Gastroesophageal sphincter (tissue), 4 donors: ENCODE measurements around the gene MUC22. TPM values are rescaled to one million over a fixed set of nuclear protein-coding genes. Genes with fewer than 3 reads are reported as not detected.
"Not testable (repeated sequence)": the region's sequence is repeated elsewhere in the genome, so short reads cannot be mapped to it uniquely, and the experiment has no call there.

Experiments
- ATAC-seq: fragments of 150-250 bp; one replicate; pipeline ENCODE4 v1.9.1; 2016; ENCODE audit warnings: mild to moderate bottlenecking, moderate library complexity
- H3K27ac ChIP-seq, 4 donors: fragments of 200-600 bp; sonication (generic) in 3 of 4; 1 replicate in 3 of 4; 2 replicates in 1 of 4; pipeline ENCODE4 v1.5.1; 2016 to 2019
- H3K27me3 ChIP-seq: fragments of 200-600 bp; sonication (generic); one replicate; pipeline ENCODE4 v1.5.1; 2019
- H3K36me3 ChIP-seq, 2 donors: fragments of 200-600 bp; sonication (generic); one replicate each; pipeline ENCODE4 v1.5.1; 2019; ENCODE audit warnings: control low read depth in 1 of 2
- H3K4me1 ChIP-seq, 3 donors: fragments of 200-600 bp; sonication (generic); 1 replicate in 2 of 3; 2 replicates in 1 of 3; pipeline ENCODE4 v1.5.1; 2016 to 2019; ENCODE audit warnings: control low read depth in 2 of 3
- H3K4me3 ChIP-seq, 2 donors: fragments of 200-600 bp; sonication (generic); one replicate each; pipeline ENCODE4 v1.5.1; 2019; ENCODE audit warnings: mild to moderate bottlenecking in 1 of 2, moderate library complexity in 1 of 2
- H3K9me3 ChIP-seq, 3 donors: fragments of 200-600 bp; sonication (generic); one replicate each; pipeline ENCODE4 v1.5.1; 2017 to 2019; ENCODE audit warnings: control low read depth in 2 of 3
- EP300 ChIP-seq: sonication (generic); formaldehyde crosslinking; IDR thresholded peaks from one replicate; pipeline ENCODE4 v1.6.1; 2017; ENCODE audit warnings: antibody characterized with exemption, mild to moderate bottlenecking
- POLR2A ChIP-seq, 2 donors: fragments of 450-650 bp; IDR thresholded peaks; one replicate each; pipeline ENCODE4 v1.6.1; 2017; ENCODE audit warnings: antibody characterized with exemption in 2 of 2, mild to moderate bottlenecking in 2 of 2, moderate library complexity in 1 of 2
- POLR2AphosphoS5 ChIP-seq: sonication (generic); formaldehyde crosslinking; IDR thresholded peaks from one replicate; pipeline ENCODE4 v1.6.1; 2017; ENCODE audit warnings: antibody characterized with exemption
- WGBS, 2 donors: methylation state at CpG; one replicate each; pipeline ENCODE4 v1.1.5; 2018; ENCODE audit warnings: low coverage in 1 of 2; 5-methylcytosine and 5-hydroxymethylcytosine counted together
- total RNA-seq, 4 donors: library from RNA; depleted of rRNA; stranded (reverse); fragments of >200 nt; gene quantifications; one replicate each; pipeline ENCODE4 v1.1.0, GENCODE V29; 2016
- TF ChIP-seq, protein P1 (sequence below), 4 experiments: fragments of 200-600 bp in 2 of 4; fragments of 450-650 bp in 2 of 4; sonication (generic) in 1 of 4; IDR thresholded peaks; one replicate each; pipeline ENCODE4 v1.5.1; 2017 to 2019; ENCODE audit warnings: antibody characterized with exemption in 4 of 4, mild to moderate bottlenecking in 2 of 4, moderate library complexity in 2 of 4

Gene MUC22
- total RNA-seq, 4 donors from 2014 or later, result 0.16 to 0.62 TPM; not detected in 2

DNA sequence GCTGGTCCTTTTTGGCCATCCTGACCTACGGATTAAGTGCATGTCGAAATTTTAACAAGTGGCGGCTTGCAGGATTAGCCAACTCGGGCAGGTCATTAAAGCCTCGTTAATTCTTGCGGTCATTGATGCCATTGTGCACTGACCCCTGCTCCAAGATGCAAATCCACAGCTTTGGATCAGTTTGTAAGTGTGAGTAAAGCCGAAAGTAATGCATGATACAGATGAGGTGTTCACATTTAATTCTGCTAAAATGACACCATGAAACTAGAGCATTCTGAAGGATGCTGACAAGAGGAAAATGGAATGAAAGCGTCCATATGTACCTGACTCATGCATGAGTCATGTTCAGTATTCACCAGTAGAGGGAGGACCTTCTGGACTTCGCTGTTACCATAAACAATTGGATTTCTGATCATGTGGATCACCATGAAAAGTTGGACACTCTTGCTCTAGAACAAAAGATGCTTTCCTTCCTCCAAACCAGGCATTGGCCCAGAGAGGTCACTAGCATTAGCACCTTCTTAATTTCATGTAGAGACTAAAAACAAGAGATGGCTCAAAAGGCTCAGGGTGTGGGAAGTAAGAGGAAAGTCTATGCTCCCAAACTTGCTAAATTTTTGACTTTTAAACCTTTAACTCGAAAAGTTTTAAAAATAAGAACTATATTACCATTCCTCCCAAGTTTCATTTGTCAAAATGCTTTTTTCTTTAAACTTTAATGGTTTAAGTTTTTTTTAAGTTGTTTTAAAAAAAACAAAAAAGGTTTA lies 48.0 kb downstream of the MUC22 start:
- no peaks in the 10 kb centered on the region for H3K9me3 ChIP-seq
- no peak overlapping the region for H3K4me3 ChIP-seq
- TF ChIP-seq POLR2AphosphoS5, result peak; percentile 22
- no peak for TF ChIP-seq POLR2A (IDR thresholded peaks at IDR 0.05)
- TF ChIP-seq, protein P1, sequence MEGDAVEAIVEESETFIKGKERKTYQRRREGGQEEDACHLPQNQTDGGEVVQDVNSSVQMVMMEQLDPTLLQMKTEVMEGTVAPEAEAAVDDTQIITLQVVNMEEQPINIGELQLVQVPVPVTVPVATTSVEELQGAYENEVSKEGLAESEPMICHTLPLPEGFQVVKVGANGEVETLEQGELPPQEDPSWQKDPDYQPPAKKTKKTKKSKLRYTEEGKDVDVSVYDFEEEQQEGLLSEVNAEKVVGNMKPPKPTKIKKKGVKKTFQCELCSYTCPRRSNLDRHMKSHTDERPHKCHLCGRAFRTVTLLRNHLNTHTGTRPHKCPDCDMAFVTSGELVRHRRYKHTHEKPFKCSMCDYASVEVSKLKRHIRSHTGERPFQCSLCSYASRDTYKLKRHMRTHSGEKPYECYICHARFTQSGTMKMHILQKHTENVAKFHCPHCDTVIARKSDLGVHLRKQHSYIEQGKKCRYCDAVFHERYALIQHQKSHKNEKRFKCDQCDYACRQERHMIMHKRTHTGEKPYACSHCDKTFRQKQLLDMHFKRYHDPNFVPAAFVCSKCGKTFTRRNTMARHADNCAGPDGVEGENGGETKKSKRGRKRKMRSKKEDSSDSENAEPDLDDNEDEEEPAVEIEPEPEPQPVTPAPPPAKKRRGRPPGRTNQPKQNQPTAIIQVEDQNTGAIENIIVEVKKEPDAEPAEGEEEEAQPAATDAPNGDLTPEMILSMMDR (IDR thresholded peaks at IDR 0.05), result peak in 3 of 4 experiments; percentile 43 to 48 (median 46)
- peaks cover 23% of the 10 kb centered on the region for H3K27me3 ChIP-seq
- H3K4me1 ChIP-seq, result no peaks in the 10 kb centered on the region
- no peak for ATAC-seq
- no peak overlapping the region for H3K27ac ChIP-seq
- WGBS, 2 donors, result 44 to 67% methylated on average over 7 to 10 of the region's 10 CpGs
- H3K36me3 ChIP-seq, result no peaks in the 10 kb centered on the region

DNA sequence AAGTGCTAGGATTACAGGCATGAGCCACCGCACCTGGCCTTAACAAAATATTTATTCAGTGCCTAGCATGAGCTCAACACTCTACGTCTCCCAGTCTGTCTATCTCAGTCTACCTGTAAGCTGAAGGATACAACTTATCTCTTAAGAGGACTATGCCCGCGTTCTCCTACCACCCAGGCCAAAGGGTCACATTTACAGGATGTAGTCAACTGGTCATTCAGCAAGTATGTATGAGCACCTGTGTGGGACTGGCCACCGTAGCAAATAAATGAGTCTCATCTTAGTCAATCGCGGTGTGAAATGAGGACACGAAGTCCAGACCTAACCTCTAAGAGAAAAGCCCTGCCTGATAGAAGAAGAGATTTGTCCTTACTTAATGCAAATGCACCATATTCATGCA lies 49.9 kb downstream of the MUC22 start:
- H3K4me1 ChIP-seq, result no peaks in the 10 kb centered on the region
- 92 to 93% methylated on average over 2 to 7 of the region's 8 CpGs for WGBS, 2 donors
- ATAC-seq, result no peak

GRCh38 chr6:31063906-31064435 lies 53.7 kb downstream of the MUC22 start:
- Histone ChIP-seq H3K9me3 (no peaks in the 10 kb centered on the region), H3K4me1 (no peaks in the 10 kb centered on the region), H3K36me3 (no peaks in the 10 kb centered on the region), H3K4me3 (no peak overlapping the region), H3K27ac (no peak overlapping the region), H3K27me3 (peaks cover 29% of the 10 kb centered on the region)
- ATAC-seq, result no peak
- TF ChIP-seq, protein P1 (IDR thresholded peaks at IDR 0.05), result no peak
- 68 to 74% methylated on average over 6 of the region's 7 CpGs for WGBS, 2 donors

More for the DNA sequence above, 49.9 kb downstream of the MUC22 start:
- no peaks in the 10 kb centered on the region for H3K36me3 ChIP-seq
- H3K27ac ChIP-seq, result no peak overlapping the region
- H3K27me3 ChIP-seq, result peaks cover 24% of the 10 kb centered on the region
- no peaks in the 10 kb centered on the region for H3K9me3 ChIP-seq
- no peak overlapping the region for H3K4me3 ChIP-seq
- TF ChIP-seq POLR2AphosphoS5 (no peak), EP300 (no peak), POLR2A (IDR thresholded peaks at IDR 0.05) (no peak)
- TF ChIP-seq, protein P1 (IDR thresholded peaks at IDR 0.05), result no peak

GRCh38 chr6:31065556-31065955 lies 55.3 kb downstream of the MUC22 start:
- Histone ChIP-seq H3K27ac (no peak overlapping the region), H3K9me3 (no peaks in the 10 kb centered on the region), H3K4me3 (no peak overlapping the region), H3K4me1 (peaks cover 0 to 2% (median 0%) of the 10 kb centered on the region in 3 donors), H3K36me3 (no peaks in the 10 kb centered on the region), H3K27me3 (peaks cover 29% of the 10 kb centered on the region)
- whole genome bisulfite sequencing, 2 donors, result 20 to 73% methylated on average over 1 to 2 of the region's 2 CpGs
- TF ChIP-seq EP300, result no peak
- no peak for ATAC-seq

DNA sequence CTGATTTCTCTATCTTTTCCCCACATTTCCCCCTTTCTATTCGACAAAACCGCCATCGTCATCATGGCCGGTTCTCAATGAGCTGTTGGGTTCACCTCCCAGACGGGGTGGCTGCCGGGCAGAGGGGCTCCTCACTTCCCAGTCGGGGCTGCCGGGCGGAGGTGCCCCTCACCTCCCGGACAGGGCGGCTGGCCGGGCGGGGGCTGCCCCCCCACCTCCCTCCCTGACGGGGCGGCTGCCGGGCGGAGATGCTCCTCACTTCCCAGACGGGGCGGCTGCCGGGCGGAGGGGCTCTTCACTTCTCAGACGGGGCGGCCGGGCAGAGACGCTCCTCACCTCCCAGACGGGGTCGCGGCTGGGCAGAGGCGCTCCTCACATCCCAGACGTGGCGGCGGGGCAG lies 56.8 kb downstream of the MUC22 start:
- not testable (repeated sequence) for H3K4me1 ChIP-seq, H3K4me3 ChIP-seq, H3K36me3 ChIP-seq, H3K27ac ChIP-seq, H3K9me3 ChIP-seq, ATAC-seq
- 87% methylated on average over 3 of the region's 32 CpGs; no CpG with 5 or more reads in 1 of the 2 donors for WGBS, 2 donors
- peaks cover 23% of the 10 kb centered on the region for H3K27me3 ChIP-seq

DNA sequence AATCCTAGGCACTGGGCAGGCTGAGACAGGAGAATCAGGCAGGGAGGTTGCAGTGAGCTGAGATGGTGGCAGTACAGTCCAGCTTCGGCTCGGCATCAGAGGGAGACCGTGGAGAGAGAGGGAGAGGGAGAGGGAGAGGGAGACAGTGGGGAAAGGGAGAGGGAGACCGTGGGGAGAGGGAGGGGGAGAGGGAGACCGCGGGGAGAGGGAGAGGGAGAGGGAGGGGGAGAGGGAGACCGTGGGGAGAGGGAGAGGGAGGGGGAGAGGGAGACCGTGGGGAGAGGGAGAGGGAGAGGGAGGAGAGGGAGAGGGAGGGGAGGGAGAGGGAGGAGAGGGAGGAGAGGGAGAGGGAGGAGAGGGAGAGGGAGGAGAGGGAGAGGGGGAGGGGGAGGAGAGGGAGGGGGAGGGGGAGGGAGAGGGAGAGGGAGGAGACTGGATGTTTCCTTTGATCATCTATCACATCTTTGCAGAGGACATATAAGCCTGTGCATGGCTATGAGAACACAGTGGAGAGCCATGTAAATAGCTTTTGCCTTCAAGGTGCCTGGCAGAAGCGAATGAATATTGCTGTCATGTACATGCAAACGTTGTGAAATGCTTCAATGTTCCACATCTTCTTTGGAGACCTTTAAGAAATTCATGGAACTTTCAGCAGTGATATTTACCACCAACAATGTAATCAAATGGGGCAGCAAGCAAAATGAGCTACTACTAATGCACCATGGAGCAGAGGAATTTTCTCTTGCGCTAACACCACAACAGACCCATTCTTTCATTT lies 57.8 kb downstream of the MUC22 start:
- not testable (repeated sequence) for ATAC-seq, H3K27ac ChIP-seq, H3K4me3 ChIP-seq, H3K36me3 ChIP-seq, H3K9me3 ChIP-seq
- H3K27me3 ChIP-seq, result peaks cover 18% of the 10 kb centered on the region
- WGBS, 2 donors, result 80 to 86% methylated on average over 3 of the region's 11 CpGs
- peaks cover 3 to 15% (median 3%) of the 10 kb centered on the region in 3 donors for H3K4me1 ChIP-seq
